GM12801 (cell line): ENCODE data around the gene GPR37.

Source experiments
- TF ChIP-seq, protein P1 (sequence below): IDR thresholded peaks from one replicate; pipeline ENCODE4 v1.5.1; 2011; ENCODE audit warnings: control low read depth; ENCODE audit not compliant: insufficient read length; ENCODE audit errors: extremely low read depth

GPR37 gene

DNA sequence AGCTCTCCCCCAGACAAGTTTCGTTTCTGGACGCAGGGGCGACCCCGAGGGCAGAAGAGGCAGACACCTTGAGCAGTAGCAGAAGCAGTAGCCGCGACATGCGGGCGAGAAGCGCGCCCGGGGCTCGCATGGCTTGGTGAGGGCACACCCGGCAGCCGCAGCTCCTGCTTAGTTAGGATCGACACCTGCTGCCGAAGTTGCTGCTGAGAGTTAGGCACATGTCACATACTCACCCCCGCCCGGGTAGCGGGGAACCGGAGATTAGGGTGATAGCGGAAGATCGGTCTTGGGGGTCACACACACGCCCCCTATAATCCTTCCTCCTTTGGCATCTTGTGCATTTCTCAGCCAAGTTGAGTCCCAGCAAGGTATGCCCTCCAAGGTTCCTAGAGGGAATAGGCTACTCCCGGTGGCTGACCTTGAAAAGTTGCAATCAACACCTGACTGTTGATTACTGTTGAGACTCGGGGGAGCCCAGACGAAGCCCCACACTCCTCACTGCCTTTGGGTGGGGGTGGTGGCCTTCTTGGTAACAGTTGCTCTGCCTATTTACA is 668 bp downstream of the GPR37 start:
- TF ChIP-seq, protein P1, sequence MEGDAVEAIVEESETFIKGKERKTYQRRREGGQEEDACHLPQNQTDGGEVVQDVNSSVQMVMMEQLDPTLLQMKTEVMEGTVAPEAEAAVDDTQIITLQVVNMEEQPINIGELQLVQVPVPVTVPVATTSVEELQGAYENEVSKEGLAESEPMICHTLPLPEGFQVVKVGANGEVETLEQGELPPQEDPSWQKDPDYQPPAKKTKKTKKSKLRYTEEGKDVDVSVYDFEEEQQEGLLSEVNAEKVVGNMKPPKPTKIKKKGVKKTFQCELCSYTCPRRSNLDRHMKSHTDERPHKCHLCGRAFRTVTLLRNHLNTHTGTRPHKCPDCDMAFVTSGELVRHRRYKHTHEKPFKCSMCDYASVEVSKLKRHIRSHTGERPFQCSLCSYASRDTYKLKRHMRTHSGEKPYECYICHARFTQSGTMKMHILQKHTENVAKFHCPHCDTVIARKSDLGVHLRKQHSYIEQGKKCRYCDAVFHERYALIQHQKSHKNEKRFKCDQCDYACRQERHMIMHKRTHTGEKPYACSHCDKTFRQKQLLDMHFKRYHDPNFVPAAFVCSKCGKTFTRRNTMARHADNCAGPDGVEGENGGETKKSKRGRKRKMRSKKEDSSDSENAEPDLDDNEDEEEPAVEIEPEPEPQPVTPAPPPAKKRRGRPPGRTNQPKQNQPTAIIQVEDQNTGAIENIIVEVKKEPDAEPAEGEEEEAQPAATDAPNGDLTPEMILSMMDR: no peak

DNA sequence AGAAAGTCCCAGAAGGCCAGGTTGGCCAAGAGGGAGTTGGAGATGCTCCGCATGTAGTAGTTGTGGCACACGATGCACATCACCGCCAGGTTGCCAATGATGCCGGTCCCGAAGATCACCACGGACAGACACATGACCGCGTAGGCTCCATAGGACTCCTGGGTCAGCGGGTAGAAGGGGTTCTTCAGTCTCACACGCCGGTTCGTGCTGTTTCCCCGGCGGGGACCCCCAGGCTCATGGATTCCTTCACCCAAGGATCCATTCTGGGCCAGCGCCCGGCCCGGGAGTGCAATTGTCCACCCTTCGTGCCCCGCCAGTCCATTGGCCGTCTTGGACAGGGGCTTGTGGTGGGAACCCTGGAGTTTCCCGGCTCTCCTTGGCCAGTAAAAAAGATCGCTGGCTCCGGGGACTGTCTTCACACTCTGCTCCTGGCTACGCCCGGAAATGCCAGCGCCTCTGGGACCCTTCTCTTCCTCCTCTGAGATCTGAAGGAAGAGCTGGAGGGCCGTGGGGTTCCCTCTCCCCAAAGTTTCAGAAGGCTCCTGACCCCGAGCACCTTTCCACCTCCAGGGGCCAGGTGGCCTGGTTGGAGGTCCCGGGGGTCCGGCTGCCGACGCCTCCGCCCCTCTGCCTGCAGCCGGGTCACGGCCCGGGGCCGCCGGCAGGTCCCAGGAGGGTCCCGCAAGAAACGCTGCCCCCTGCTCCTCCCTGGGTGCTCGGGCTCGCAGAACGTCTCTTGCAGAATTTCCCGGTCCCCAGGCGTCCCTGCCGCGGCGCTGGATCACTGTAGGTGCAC is 1.3 kb downstream of the GPR37 start:
- TF ChIP-seq, protein P1: no peak

DNA sequence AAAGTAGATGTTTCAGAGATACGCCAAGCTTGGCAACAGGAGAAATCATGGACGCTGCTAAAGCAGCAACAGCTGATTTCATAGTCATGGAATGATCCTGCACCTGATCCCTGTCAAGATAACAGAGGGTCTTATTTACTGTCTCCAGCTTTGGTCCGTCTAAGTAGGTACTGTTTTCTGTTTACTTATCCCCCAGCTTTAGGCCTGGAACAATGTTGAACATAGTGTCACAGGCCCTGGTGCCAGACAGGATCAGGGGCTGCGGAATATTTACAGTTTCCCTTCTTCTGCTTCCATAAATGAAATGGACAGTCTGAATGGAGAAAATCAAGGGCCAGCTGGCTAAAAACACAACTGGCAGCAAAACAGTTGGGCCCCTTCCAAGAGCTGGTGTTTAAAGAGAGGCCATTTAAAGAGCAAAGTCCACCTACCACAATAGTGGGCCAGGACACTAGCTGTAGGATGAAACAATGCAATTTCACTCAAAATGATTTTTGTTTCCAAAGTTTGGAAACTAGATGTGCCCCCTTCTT is 2.9 kb downstream of the GPR37 start:
- TF ChIP-seq, protein P1: no peak

DNA sequence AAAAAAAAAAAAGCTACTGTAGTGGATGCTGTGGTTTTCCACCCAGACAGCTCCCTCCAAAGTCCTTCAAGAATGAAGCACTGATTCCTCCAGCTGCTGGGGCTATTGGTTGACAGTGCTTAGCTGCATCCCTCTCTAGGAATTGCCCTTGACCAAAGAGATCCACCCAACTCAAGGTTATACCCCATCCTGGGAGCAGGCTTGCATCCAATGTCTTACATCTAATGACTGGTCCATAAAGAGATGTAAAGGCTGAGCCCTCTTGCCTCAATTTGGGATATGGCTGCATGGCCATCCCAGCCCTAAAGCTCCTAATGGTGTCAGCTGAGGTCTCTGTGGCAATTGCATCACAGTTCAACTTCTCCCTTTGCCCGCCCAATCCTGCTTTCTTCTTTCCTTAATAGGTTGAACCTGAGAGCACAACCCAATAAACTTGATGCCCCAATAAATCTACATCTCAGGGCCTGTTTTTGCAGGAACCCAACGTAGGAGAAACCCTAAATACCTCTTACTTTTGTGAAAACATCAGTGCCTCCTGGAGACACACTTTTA is 4.4 kb downstream of the GPR37 start:
- TF ChIP-seq, protein P1: no peak

DNA sequence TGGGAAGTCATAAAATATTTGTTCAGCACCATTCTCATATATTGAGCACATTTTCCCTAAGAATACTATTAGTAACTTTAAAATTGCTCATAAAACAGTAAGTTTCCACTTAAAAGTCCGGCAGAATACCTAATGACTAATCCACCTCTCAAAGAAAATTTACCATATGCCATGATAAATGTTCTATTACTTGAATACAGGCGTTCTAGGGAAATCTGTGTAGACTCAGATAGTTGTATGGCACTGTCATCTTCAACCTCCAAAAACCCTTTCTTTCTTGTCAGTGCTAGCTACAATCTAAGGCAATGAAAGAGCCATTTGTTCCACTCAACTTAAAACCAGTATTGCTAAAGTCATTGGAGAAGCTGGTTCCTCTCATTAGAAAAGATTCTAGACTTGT is 7.3 kb downstream of the GPR37 start:
- TF ChIP-seq, protein P1: no peak

DNA sequence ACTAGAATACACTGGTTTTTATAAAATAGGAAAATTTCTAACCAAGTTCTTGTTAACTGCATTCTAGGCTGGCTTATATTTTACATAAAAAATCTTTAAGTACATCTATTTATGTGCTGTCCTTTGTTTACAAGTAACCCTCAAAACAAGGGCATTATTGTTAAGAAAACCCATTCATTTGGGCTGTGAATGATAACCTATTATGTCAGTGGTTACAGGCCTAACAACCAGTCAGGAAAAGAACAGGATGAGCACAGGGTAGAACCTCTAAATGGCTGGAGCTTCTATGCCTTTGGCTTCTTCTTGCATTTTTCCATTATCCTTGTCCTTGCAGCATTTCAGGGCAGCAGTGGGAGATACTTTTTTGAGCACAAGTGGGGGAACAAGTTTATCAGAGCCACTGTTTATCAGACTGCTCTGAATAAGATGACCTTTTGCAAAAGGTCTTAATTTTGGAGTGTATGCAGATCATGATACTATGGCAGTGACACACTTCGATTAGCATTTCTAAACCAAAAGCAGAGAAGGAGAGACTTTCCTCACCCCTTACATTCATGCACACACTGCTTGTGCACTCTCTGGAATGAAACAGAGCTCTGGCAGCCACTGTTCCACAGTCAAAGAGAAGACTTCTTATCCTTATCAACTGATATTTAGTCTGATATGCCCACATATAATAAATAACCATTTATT is 10.9 kb downstream of the GPR37 start:
- TF ChIP-seq, protein P1: no peak

DNA sequence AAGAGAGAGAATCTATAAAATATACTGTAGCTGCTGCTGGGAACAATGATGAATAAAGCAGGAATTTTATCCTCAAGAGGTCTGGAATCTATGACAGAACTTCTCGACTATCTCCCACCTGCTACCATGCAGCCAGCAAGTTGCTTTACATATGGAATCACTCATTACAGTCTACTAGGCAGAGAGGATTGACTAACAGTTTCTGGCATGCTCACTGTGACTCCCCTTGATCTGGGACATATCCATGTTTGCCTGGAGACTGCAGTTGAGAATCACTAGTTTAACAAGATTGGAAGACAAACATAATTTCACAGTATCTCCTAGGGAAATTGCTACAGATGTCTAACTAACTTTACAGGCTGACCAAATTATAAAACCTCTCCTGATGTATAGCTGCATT is 13.3 kb downstream of the GPR37 start:
- TF ChIP-seq, protein P1: no peak
